ENCODE data around the gene EFR3B. TPM values are rescaled to one million over a fixed set of nuclear protein-coding genes. Genes with fewer than 3 reads are reported as not detected.

EFR3B gene
- total RNA-seq, 4 donors from 2014 or later, result 0.40 to 1.2 (median 0.65) TPM

DNA sequence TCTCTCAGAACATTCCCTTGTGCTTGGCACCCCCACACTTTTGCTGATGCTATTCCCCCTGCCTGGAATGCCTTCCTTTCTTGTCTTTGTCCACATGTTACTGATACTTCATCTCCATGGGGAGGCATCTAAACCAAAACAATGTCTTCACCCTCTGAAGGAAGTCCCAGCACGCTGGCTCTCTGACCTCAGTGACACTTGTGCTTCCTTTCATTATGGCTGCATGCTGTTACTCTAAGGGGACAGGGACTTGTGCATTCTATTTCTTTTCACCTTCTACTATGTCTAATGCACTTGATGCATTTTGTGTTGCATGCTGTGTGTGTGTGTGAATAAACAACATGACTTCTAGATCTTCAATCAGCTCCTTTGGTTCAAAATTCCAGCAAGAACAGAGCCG, 24.6 kb downstream of the EFR3B start:
- Histone ChIP-seq H3K4me3 (no peak overlapping the region), H3K36me3 (no peaks in the 10 kb centered on the region), H3K4me1 (no peaks in the 10 kb centered on the region), H3K27me3 (no peaks in the 10 kb centered on the region), H3K9me3 (peaks cover 0 to 5% (median 0%) of the 10 kb centered on the region in 4 donors), H3K27ac (no peak overlapping the region)
- no peak for TF ChIP-seq POLR2A (IDR thresholded peaks at IDR 0.05)
- TF ChIP-seq, protein P1, sequence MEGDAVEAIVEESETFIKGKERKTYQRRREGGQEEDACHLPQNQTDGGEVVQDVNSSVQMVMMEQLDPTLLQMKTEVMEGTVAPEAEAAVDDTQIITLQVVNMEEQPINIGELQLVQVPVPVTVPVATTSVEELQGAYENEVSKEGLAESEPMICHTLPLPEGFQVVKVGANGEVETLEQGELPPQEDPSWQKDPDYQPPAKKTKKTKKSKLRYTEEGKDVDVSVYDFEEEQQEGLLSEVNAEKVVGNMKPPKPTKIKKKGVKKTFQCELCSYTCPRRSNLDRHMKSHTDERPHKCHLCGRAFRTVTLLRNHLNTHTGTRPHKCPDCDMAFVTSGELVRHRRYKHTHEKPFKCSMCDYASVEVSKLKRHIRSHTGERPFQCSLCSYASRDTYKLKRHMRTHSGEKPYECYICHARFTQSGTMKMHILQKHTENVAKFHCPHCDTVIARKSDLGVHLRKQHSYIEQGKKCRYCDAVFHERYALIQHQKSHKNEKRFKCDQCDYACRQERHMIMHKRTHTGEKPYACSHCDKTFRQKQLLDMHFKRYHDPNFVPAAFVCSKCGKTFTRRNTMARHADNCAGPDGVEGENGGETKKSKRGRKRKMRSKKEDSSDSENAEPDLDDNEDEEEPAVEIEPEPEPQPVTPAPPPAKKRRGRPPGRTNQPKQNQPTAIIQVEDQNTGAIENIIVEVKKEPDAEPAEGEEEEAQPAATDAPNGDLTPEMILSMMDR (IDR thresholded peaks at IDR 0.05), result no peak
- DNase-seq, result no peak

- DNase-seq, result no peak
- Histone ChIP-seq H3K36me3 (no peaks in the 10 kb centered on the region), H3K27me3 (no peaks in the 10 kb centered on the region), H3K9me3 (peaks cover 0 to 5% (median 0%) of the 10 kb centered on the region in 4 donors), H3K4me3 (no peak overlapping the region), H3K4me1 (no peaks in the 10 kb centered on the region), H3K27ac (no peak overlapping the region)
- TF ChIP-seq POLR2A (IDR thresholded peaks at IDR 0.05), result no peak
- TF ChIP-seq, protein P1 (IDR thresholded peaks at IDR 0.05), result no peak
Observed at GRCh38 chr2:25068217-25068616, 26.3 kb downstream of the EFR3B start.

GRCh38 chr2:25071966-25072365, 30.1 kb downstream of the EFR3B start:
- H3K9me3 ChIP-seq, result no peaks in the 10 kb centered on the region
- DNase-seq, result no peak
- H3K36me3 ChIP-seq, result no peaks in the 10 kb centered on the region
- no peaks in the 10 kb centered on the region for H3K27me3 ChIP-seq
- no peak overlapping the region for H3K4me3 ChIP-seq
- no peak overlapping the region for H3K27ac ChIP-seq
- H3K4me1 ChIP-seq, result no peaks in the 10 kb centered on the region
- no peak for TF ChIP-seq POLR2A (IDR thresholded peaks at IDR 0.05)

GRCh38 chr2:25072606-25073005, 30.7 kb downstream of the EFR3B start:
- Histone ChIP-seq H3K36me3 (no peaks in the 10 kb centered on the region), H3K27me3 (no peaks in the 10 kb centered on the region), H3K27ac (no peak overlapping the region), H3K4me3 (no peak overlapping the region), H3K4me1 (no peaks in the 10 kb centered on the region), H3K9me3 (no peaks in the 10 kb centered on the region)
- TF ChIP-seq, protein P1 (IDR thresholded peaks at IDR 0.05), result no peak
- TF ChIP-seq POLR2A (IDR thresholded peaks at IDR 0.05), result no peak
- DNase-seq, result no peak

DNA sequence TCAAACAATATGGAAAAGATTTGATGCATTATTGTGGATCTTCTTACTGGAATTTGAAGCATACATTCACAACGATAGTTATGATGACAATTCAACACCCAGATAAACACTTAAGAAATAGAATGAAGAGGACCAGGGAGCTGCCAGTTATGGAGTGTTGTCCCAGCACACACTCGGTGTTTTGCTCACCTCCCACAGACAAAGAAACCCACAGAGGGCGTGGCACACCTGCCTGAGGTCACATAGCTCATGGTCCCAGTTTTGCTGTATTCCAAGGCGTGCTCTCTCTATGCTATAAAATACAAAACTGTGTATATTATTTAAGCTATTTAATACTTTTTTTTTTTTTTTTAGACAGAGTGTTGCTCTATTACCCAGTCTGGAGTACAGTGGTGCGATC, 31.1 kb downstream of the EFR3B start:
- H3K4me1 ChIP-seq, result peaks cover 0 to 3% (median 0%) of the 10 kb centered on the region in 4 donors
- no peaks in the 10 kb centered on the region for H3K36me3 ChIP-seq
- no peak overlapping the region for H3K4me3 ChIP-seq
- no peaks in the 10 kb centered on the region for H3K9me3 ChIP-seq
- H3K27ac ChIP-seq, result no peak overlapping the region
- no peaks in the 10 kb centered on the region for H3K27me3 ChIP-seq
- DNase-seq, result no peak
- TF ChIP-seq, protein P1 (IDR thresholded peaks at IDR 0.05), result no peak
- TF ChIP-seq POLR2A (IDR thresholded peaks at IDR 0.05), result no peak

GRCh38 chr2:25073914-25074313, 32.0 kb downstream of the EFR3B start:
- Histone ChIP-seq H3K9me3 (no peaks in the 10 kb centered on the region), H3K4me1 (peaks cover 0 to 12% (median 0%) of the 10 kb centered on the region in 4 donors), H3K36me3 (no peaks in the 10 kb centered on the region), H3K4me3 (no peak overlapping the region), H3K27me3 (no peaks in the 10 kb centered on the region), H3K27ac (no peak overlapping the region)
- DNase-seq, result no peak
- TF ChIP-seq, protein P1 (IDR thresholded peaks at IDR 0.05), result no peak
- TF ChIP-seq POLR2A (IDR thresholded peaks at IDR 0.05), result no peak
